Thymus (tissue), 11 donors: Measurements from ENCODE around the gene NAA38. TPM values are rescaled to one million over a fixed set of nuclear protein-coding genes. Genes with fewer than 3 reads are reported as not detected.
A peak's percentile ranks its signal among the peaks of the same experiment; 100 is the strongest.

Experiments
- DNase-seq, 9 donors: peaks; one replicate each; pipeline ENCODE4 v3.0.0-alpha.2; 2013; ENCODE audit warnings: low spot score in 9 of 9, low read depth in 6 of 9, missing footprints in 1 of 9
- H3K27ac ChIP-seq, 2 donors: one replicate each; pipeline ENCODE4 v1.5.1; 2013; ENCODE audit warnings: control low read depth in 1 of 2, low read depth in 1 of 2, low read length in 1 of 2, mild to moderate bottlenecking in 1 of 2, moderate library complexity in 1 of 2
- H3K27me3 ChIP-seq, 2 donors: one replicate each; pipeline ENCODE4 v1.5.1; 2013; ENCODE audit warnings: low read length in 1 of 2; ENCODE audit not compliant: control insufficient read depth in 2 of 2, insufficient read depth in 1 of 2
- H3K36me3 ChIP-seq, 2 donors: one replicate each; pipeline ENCODE4 v1.5.1; 2013; ENCODE audit warnings: low read length in 1 of 2, mild to moderate bottlenecking in 1 of 2, moderate library complexity in 1 of 2; ENCODE audit not compliant: control insufficient read depth in 2 of 2, insufficient read depth in 2 of 2
- H3K4me1 ChIP-seq, 2 donors: one replicate each; pipeline ENCODE4 v1.5.1; 2013; ENCODE audit warnings: low read length in 2 of 2; ENCODE audit not compliant: control insufficient read depth in 2 of 2, insufficient read depth in 2 of 2
- H3K4me3 ChIP-seq, 2 donors: one replicate each; pipeline ENCODE4 v1.5.1; 2013; ENCODE audit warnings: low read length in 2 of 2, control low read depth in 1 of 2, mild to moderate bottlenecking in 1 of 2
- H3K9me3 ChIP-seq, 2 donors: one replicate each; pipeline ENCODE4 v1.5.1; 2013; ENCODE audit warnings: low read length in 1 of 2, mild to moderate bottlenecking in 1 of 2; ENCODE audit not compliant: control insufficient read depth in 2 of 2, insufficient read depth in 1 of 2
- WGBS: extraction: QIAGEN DNeasy Blood & Tissue Kit; methylation state at CpG from one replicate; pipeline ENCODE4 v1.1.7; 2013; 5-methylcytosine and 5-hydroxymethylcytosine counted together
- polyA plus RNA-seq: library from polyadenylated mRNA; stranded (reverse); fragments of 200-250 nt; gene quantifications from one replicate; pipeline ENCODE4 v1.2.3, GENCODE V29; 2013
- total RNA-seq: library from RNA; stranded (reverse); fragments of 120-200 nt; gene quantifications from one replicate; pipeline ENCODE4 v1.2.4, GENCODE V29; 2013
- donor health status: healthy.

Gene NAA38
- total and polyA plus RNA-seq, 2 donors = 85.3 to 155 TPM

- no peaks in the 10 kb centered on the region for H3K27me3 ChIP-seq
- DNase-seq = peak; percentile 82 to 98 (median 94)
- peak overlapping the region in 1 of 2 donors; percentile 21 for H3K4me3 ChIP-seq
- peak overlapping the region; percentile 81 to 93 for H3K27ac ChIP-seq
- WGBS = 24% methylated on average over 60 of the region's 60 CpGs
- H3K9me3 ChIP-seq = peaks cover 0 to 15% of the 10 kb centered on the region in 2 donors
- H3K4me1 ChIP-seq = peaks cover 21 to 42% of the 10 kb centered on the region in 2 donors
- H3K36me3 ChIP-seq = peaks cover 85 to 86% of the 10 kb centered on the region in 2 donors
Measured at GRCh38 chr17:7851438-7852261, 5.7 kb downstream of the NAA38 start.

- WGBS = 98% methylated on average over 17 of the region's 17 CpGs
Measured at GRCh38 chr17:7850701-7851437, 6.5 kb downstream of the NAA38 start.

DNA sequence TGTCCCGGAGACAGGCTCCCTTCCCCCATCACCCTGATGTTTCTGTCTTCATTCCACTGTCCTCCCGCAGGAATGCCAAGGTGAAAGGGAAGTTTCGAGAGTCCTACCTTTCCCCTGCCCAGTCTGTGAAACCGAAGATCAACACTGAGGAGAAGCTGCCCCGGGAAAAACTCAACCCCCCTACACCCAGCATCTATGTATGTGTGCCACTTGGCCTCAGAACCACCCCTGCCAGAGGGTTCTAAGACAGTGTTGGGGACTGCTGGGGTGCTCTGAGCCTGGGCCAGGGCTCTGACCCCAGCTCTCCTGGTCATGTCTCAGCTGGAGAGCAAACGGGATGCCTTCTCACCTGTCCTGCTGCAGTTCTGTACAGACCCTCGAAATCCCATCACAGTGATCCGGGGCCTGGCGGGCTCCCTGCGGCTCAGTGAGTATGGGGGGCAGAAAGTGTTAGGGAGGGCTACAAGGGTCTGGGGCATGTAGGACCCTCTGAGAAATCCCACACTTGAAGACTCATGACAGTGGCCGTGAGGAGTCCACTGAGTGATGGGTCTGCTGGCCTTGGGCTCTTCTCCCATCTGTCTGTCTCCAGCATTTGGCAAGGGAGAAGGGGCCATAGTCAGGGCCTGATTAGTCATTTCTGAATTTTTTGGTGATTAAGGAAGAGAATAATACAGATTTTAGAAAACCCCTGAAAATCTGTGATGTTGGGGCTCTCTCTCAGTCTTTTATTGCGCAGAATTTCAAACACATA, 7.4 kb downstream of the NAA38 start:
- DNase-seq = no peak
- H3K4me1 ChIP-seq = peaks cover 16 to 38% of the 10 kb centered on the region in 2 donors
- 97% methylated on average over 12 of the region's 12 CpGs for WGBS

More at GRCh38 chr17:7850701-7851437, 6.5 kb downstream of the NAA38 start:
- Histone ChIP-seq H3K4me1 (peaks cover 15 to 34% of the 10 kb centered on the region in 2 donors), H3K36me3 (peaks cover 93% of the 10 kb centered on the region in 2 donors), H3K27ac (peak overlapping the region; percentile 79 to 93), H3K4me3 (no peak overlapping the region), H3K27me3 (no peaks in the 10 kb centered on the region), H3K9me3 (peaks cover 0 to 8% of the 10 kb centered on the region in 2 donors)
- no peak for DNase-seq

GRCh38 chr17:7849130-7849750, 8.1 kb downstream of the NAA38 start:
- Histone ChIP-seq H3K9me3 (peaks cover 0 to 18% of the 10 kb centered on the region in 2 donors), H3K4me3 (no peak overlapping the region), H3K27ac (no peak overlapping the region), H3K36me3 (peaks cover 87% of the 10 kb centered on the region in 2 donors), H3K4me1 (peaks cover 16 to 45% of the 10 kb centered on the region in 2 donors), H3K27me3 (no peaks in the 10 kb centered on the region)
- 98% methylated on average over 35 of the region's 35 CpGs for WGBS
- DNase-seq = no peak

More for the DNA sequence above, 7.4 kb downstream of the NAA38 start:
- H3K27me3 ChIP-seq = no peaks in the 10 kb centered on the region
- peaks cover 0 to 11% of the 10 kb centered on the region in 2 donors for H3K9me3 ChIP-seq
- peaks cover 92 to 93% of the 10 kb centered on the region in 2 donors for H3K36me3 ChIP-seq
- no peak overlapping the region for H3K4me3 ChIP-seq
- no peak overlapping the region for H3K27ac ChIP-seq

GRCh38 chr17:7848739-7849129, 8.6 kb downstream of the NAA38 start:
- peaks cover 16 to 50% of the 10 kb centered on the region in 2 donors for H3K4me1 ChIP-seq
- peaks cover 82% of the 10 kb centered on the region in 2 donors for H3K36me3 ChIP-seq
- DNase-seq = no peak
- H3K27ac ChIP-seq = no peak overlapping the region
- no peaks in the 10 kb centered on the region for H3K27me3 ChIP-seq
- WGBS = 98% methylated on average over 21 of the region's 21 CpGs
- peaks cover 0 to 20% of the 10 kb centered on the region in 2 donors for H3K9me3 ChIP-seq
- no peak overlapping the region for H3K4me3 ChIP-seq

DNA sequence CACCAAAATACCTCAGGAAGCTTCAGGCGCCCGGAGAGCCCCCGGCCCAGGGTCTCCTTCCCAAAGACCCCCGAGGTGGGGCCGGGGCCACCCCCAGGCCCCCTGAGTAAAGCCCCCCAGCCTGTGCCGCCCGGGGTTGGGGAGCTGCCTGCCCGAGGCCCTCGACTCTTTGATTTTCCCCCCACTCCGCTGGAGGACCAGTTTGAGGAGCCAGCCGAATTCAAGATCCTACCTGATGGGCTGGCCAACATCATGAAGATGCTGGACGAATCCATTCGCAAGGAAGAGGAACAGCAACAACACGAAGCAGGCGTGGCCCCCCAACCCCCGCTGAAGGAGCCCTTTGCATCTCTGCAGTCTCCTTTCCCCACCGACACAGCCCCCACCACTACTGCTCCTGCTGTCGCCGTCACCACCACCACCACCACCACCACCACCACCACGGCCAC, 9.2 kb downstream of the NAA38 start:
- 94% methylated on average over 20 of the region's 20 CpGs for WGBS
- Histone ChIP-seq H3K27ac (no peak overlapping the region), H3K27me3 (no peaks in the 10 kb centered on the region), H3K4me3 (no peak overlapping the region), H3K36me3 (peaks cover 77 to 78% of the 10 kb centered on the region in 2 donors), H3K9me3 (peaks cover 0 to 22% of the 10 kb centered on the region in 2 donors), H3K4me1 (peaks cover 16 to 56% of the 10 kb centered on the region in 2 donors)
- no peak for DNase-seq

GRCh38 chr17:7846765-7847661, 10.3 kb downstream of the NAA38 start:
- Histone ChIP-seq H3K4me1 (peaks cover 16 to 59% of the 10 kb centered on the region in 2 donors), H3K27ac (no peak overlapping the region), H3K36me3 (peaks cover 65 to 67% of the 10 kb centered on the region in 2 donors), H3K4me3 (no peak overlapping the region), H3K9me3 (peaks cover 0 to 27% of the 10 kb centered on the region in 2 donors), H3K27me3 (no peaks in the 10 kb centered on the region)
- 97% methylated on average over 34 of the region's 34 CpGs for WGBS
- no peak for DNase-seq
